H1 (cell line): ENCODE data around the gene VNN1. TPM values are rescaled to one million over a fixed set of nuclear protein-coding genes. Genes with fewer than 3 reads are reported as not detected.

Experiments
- CTCF ChIA-PET: fragments of 300-600 bp; sonication (Branson Sonifier 250); formaldehyde crosslinking; loops from one replicate; lab custom pipeline; 2021; ENCODE audit not compliant: partially characterized antibody; lab: Charles Lee
- POLR2A ChIA-PET: fragments of 300-600 bp; sonication (Branson Sonifier 250); formaldehyde crosslinking; loops from one replicate; lab custom pipeline; 2021; ENCODE audit warnings: inconsistent platforms; ENCODE audit not compliant: partially characterized antibody; lab: Charles Lee
- DNase-seq, 2 experiments: peaks; one replicate each; pipeline versions ENCODE4 v3.0.0 to v3.0.0-alpha.2; 2010 to 2022; ENCODE audit warnings: low spot score in 2 of 2, low read depth in 1 of 2, mixed read lengths in 1 of 2
- FAIRE-seq: peaks from 2 replicates; lab custom pipeline; 2011; peaks lifted over from hg19 to GRCh38; lab: Jason Lieb, UNC
- H2AFZ ChIP-seq: 2 replicates; pipeline ENCODE4 v1.8.1; 2012; ENCODE audit warnings: low read length, inconsistent platforms
- H2AK5ac ChIP-seq: 2 replicates; pipeline ENCODE4 v1.6.1; 2013; ENCODE audit warnings: low read depth, low read length
- H2BK120ac ChIP-seq: replicated peaks from 2 replicates; pipeline ENCODE3; 2013; ENCODE audit warnings: low read depth, low read length, inconsistent platforms
- H2BK12ac ChIP-seq: 2 replicates; pipeline ENCODE4 v1.6.1; 2013; ENCODE audit warnings: low read depth, low read length
- H2BK15ac ChIP-seq: 2 replicates; pipeline ENCODE4 v1.6.1; 2013; ENCODE audit warnings: low read length
- H2BK20ac ChIP-seq: 2 replicates; pipeline ENCODE4 v1.6.1; 2013; ENCODE audit warnings: low read length
- H2BK5ac ChIP-seq: 2 replicates; pipeline ENCODE4 v1.6.1; 2013; ENCODE audit warnings: low read depth, low read length
- H3K14ac ChIP-seq: 2 replicates; pipeline ENCODE4 v1.6.1; 2013; ENCODE audit warnings: inconsistent platforms; ENCODE audit not compliant: insufficient read length
- H3K18ac ChIP-seq: 2 replicates; pipeline ENCODE4 v1.6.1; 2013; ENCODE audit warnings: low read length; ENCODE audit errors: extremely low read depth
- H3K23ac ChIP-seq: 2 replicates; pipeline ENCODE4 v1.6.1; 2013; ENCODE audit warnings: inconsistent platforms; ENCODE audit not compliant: insufficient read length
- H3K23me2 ChIP-seq: 2 replicates; pipeline ENCODE4 v1.6.1; 2013; ENCODE audit warnings: low read depth, low read length
- H3K27ac ChIP-seq: 2 replicates; pipeline ENCODE4 v1.6.1; 2011; ENCODE audit warnings: low read depth, low read length, inconsistent platforms
- H3K27me3 ChIP-seq, 4 experiments: replicated peaks in 1 of 4; 1 replicate in 1 of 4; 2 replicates in 3 of 4; pipeline versions ENCODE4 v1.6.1 to v1.8.1; 2011 to 2013; ENCODE audit warnings: low read length in 3 of 4, mild to moderate bottlenecking in 3 of 4, inconsistent platforms in 2 of 4, mixed read lengths in 2 of 4, moderate library complexity in 1 of 4; ENCODE audit not compliant: control insufficient read depth in 3 of 4, insufficient read depth in 3 of 4; ENCODE audit errors: extremely low read depth in 1 of 4
- H3K36me3 ChIP-seq, 4 experiments: 2 replicates each; pipeline versions ENCODE4 v1.6.1 to v1.8.1; 2011 to 2013; ENCODE audit warnings: mild to moderate bottlenecking in 4 of 4, low read length in 3 of 4, moderate library complexity in 2 of 4, control low read depth in 1 of 4, inconsistent platforms in 1 of 4; ENCODE audit not compliant: insufficient read depth in 4 of 4, control insufficient read depth in 2 of 4
- H3K4ac ChIP-seq: replicated peaks from 2 replicates; pipeline ENCODE3; 2013; ENCODE audit warnings: low read length, low read depth, mixed read lengths, inconsistent platforms; ENCODE audit not compliant: insufficient read length
- H3K4me1 ChIP-seq, 4 experiments: replicated peaks in 1 of 4; 1 replicate in 1 of 4; 2 replicates in 3 of 4; pipeline versions ENCODE4 v1.6.1 to v1.8.1; 2011 to 2013; ENCODE audit warnings: low read length in 3 of 4, inconsistent platforms in 2 of 4, mixed read lengths in 1 of 4; ENCODE audit not compliant: insufficient read depth in 4 of 4, control insufficient read depth in 3 of 4
- H3K4me2 ChIP-seq, 2 experiments: 2 replicates each; pipeline versions ENCODE4 v1.6.1 to v1.8.1; 2011 to 2013; ENCODE audit warnings: low read depth in 2 of 2, low read length in 2 of 2, control low read depth in 1 of 2, inconsistent platforms in 1 of 2, mild to moderate bottlenecking in 1 of 2; ENCODE audit not compliant: insufficient read depth in 1 of 2
- H3K4me3 ChIP-seq, 4 experiments: fragments of 200-600, 300-600 bp in 1 of 4; sonication (generic), shearing (Covaris generic), sonication (Bioruptor Twin) in 1 of 4; 2 replicates each; pipeline versions ENCODE4 v1.5.1 to v1.8.1; 2011 to 2016; ENCODE audit warnings: low read length in 4 of 4, low read depth in 3 of 4, control low read depth in 2 of 4, inconsistent platforms in 2 of 4, mild to moderate bottlenecking in 2 of 4, mixed read lengths in 1 of 4, moderate library complexity in 1 of 4; ENCODE audit not compliant: insufficient read depth in 2 of 4; ENCODE audit errors: extremely low read depth in 1 of 4
- H3K56ac ChIP-seq: replicated peaks from 2 replicates; pipeline ENCODE3; 2013; ENCODE audit warnings: low read depth, mild to moderate bottlenecking, mixed read lengths, low read length, inconsistent platforms; ENCODE audit not compliant: insufficient read length
- H3K79me1 ChIP-seq: 2 replicates; pipeline ENCODE4 v1.6.1; 2013; ENCODE audit warnings: low read depth, low read length, control low read depth
- H3K79me2 ChIP-seq, 2 experiments: 2 replicates each; pipeline versions ENCODE4 v1.6.1 to v1.8.1; 2012 to 2013; ENCODE audit warnings: low read length in 2 of 2, mild to moderate bottlenecking in 2 of 2, inconsistent platforms in 1 of 2; ENCODE audit not compliant: insufficient read depth in 2 of 2, control insufficient read depth in 1 of 2
- H3K9ac ChIP-seq, 4 experiments: replicated peaks in 1 of 4; 1 replicate in 1 of 4; 2 replicates in 3 of 4; pipeline versions ENCODE4 v1.6.1 to v1.8.1; 2011 to 2013; ENCODE audit warnings: low read depth in 3 of 4, low read length in 3 of 4, control low read depth in 2 of 4, mild to moderate bottlenecking in 2 of 4, moderate library complexity in 2 of 4, inconsistent platforms in 1 of 4; ENCODE audit errors: extremely low read depth in 1 of 4
- H3K9me3 ChIP-seq, 2 experiments: 2 replicates each; pipeline versions ENCODE4 v1.6.1 to v1.8.1; 2012 to 2013; ENCODE audit warnings: mild to moderate bottlenecking in 2 of 2, moderate library complexity in 2 of 2, control low read depth in 1 of 2, inconsistent platforms in 1 of 2, low read depth in 1 of 2, low read length in 1 of 2, mixed read lengths in 1 of 2; ENCODE audit not compliant: insufficient read depth in 2 of 2
- H4K20me1 ChIP-seq, 2 experiments: replicated peaks in 1 of 2; 2 replicates each; pipeline versions ENCODE3 to v1.8.1; 2011 to 2013; ENCODE audit warnings: inconsistent platforms in 2 of 2, low read length in 2 of 2, mild to moderate bottlenecking in 1 of 2; ENCODE audit not compliant: insufficient read depth in 2 of 2, control insufficient read depth in 1 of 2
- H4K5ac ChIP-seq: 2 replicates; pipeline ENCODE4 v1.6.1; 2013; ENCODE audit warnings: low read length, low read depth, mixed read lengths, inconsistent platforms; ENCODE audit not compliant: insufficient read length
- H4K8ac ChIP-seq: 2 replicates; pipeline ENCODE4 v1.8.0; 2013; ENCODE audit warnings: mild to moderate bottlenecking, moderate library complexity, low read length, inconsistent platforms; ENCODE audit not compliant: insufficient read depth; ENCODE audit errors: extremely low read depth
- H4K91ac ChIP-seq: replicated peaks from 2 replicates; pipeline ENCODE3; 2013; ENCODE audit warnings: low read length, mixed read lengths, inconsistent platforms; ENCODE audit not compliant: insufficient read length
- BRCA1 ChIP-seq: IDR thresholded peaks from 2 replicates; pipeline ENCODE4 v1.6.1; 2012; ENCODE audit warnings: low read depth, low read length, improper control_type of control experiment
- RXRA ChIP-seq: IDR thresholded peaks from 2 replicates; pipeline ENCODE4 v1.6.1; 2011; ENCODE audit warnings: low read depth, mild to moderate bottlenecking, low read length, moderate library complexity; ENCODE audit not compliant: insufficient read depth
- TBP ChIP-seq: IDR thresholded peaks from 2 replicates; pipeline ENCODE4 v1.6.1; 2011; ENCODE audit warnings: low read depth, low read length, improper control_type of control experiment
- WGBS, 2 experiments: shearing (Covaris generic) in 1 of 2; methylation state at CpG; one replicate each; pipeline versions ENCODE4 v1.1.6 to v1.1.7; 2013 to 2015; ENCODE audit warnings: low lambda C conversion rate in 2 of 2, mixed read lengths in 2 of 2, inconsistent platforms in 1 of 2, low coverage in 1 of 2, missing lambda C conversion rate in 1 of 2; ENCODE audit not compliant: insufficient replicate concordance in 2 of 2, insufficient coverage in 1 of 2, insufficient read length in 1 of 2; ENCODE audit errors: extremely low coverage in 1 of 2, missing lambda C conversion rate in 1 of 2; 5-methylcytosine and 5-hydroxymethylcytosine counted together
- polyA plus RNA-seq, 7 experiments: library from polyadenylated mRNA; depleted of rRNA in 3 of 7; stranded (reverse) in 5 of 7; unstranded in 2 of 7; fragments of >200 nt in 5 of 7; fragments of 200-250 nt in 2 of 7; gene quantifications; 1 replicate in 5 of 7; 2 replicates in 1 of 7; 4 replicates in 1 of 7; pipeline versions ENCODE4 v1.2.1 to v1.2.3, GENCODE V29; 2011 to 2013; ENCODE audit warnings: missing spikeins in 2 of 7, mixed read lengths in 2 of 7
- total RNA-seq: library from RNA; stranded (reverse); fragmentation: NEBNext Ultra II Directional; extraction: Animal tissue kit (Norgen Biotek cat#: 25700); gene quantifications from 2 replicates; pipeline ENCODE4 v1.2.1, GENCODE V29; 2021
- TF ChIP-seq, protein P1 (sequence below): IDR thresholded peaks from 2 replicates; pipeline ENCODE4 v1.6.1; 2012; ENCODE audit warnings: low read length, inconsistent platforms
- TF ChIP-seq, protein P2 (sequence below): IDR thresholded peaks from 2 replicates; pipeline ENCODE4 v1.6.1; 2012; ENCODE audit warnings: inconsistent platforms

Gene VNN1
- total and polyA plus RNA-seq, 2 of the 8 experiments (the other 6 are each of a cell fraction or from before 2014, with no cell fraction given), result not detected

DNA sequence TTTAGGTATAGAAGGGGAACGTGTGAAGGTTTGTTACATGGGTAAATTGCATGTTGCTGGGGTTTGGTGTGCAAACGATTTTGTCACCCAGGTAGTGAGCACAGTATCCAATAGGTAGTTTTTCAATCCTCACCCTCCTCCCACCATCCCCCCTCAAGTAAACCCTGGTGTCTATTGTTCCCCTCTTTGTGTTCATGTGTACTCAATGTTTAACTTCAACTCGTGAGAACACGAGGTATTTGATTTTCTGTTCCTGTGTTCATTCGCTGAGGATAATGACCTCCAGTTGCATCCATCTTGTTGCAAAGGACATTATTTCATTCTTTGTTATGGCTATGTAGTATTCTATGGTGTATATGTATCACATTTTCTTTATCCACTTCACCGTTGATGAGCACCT, 11.6 kb upstream of the VNN1 start:
- Histone ChIP-seq H4K5ac (no peak overlapping the region), H3K14ac (no peak overlapping the region), H3K79me1 (no peaks in the 10 kb centered on the region), H3K4me2 (no peak overlapping the region), H3K79me2 (no peaks in the 10 kb centered on the region), H3K4ac (no peak overlapping the region), H4K8ac (no peak overlapping the region), H3K4me1 (no peaks in the 10 kb centered on the region), H3K9ac (no peak overlapping the region), H3K56ac (no peak overlapping the region), H4K91ac (no peak overlapping the region), H2BK120ac (no peak overlapping the region), H3K36me3 (no peaks in the 10 kb centered on the region), H3K23ac (no peak overlapping the region), H4K20me1 (no peaks in the 10 kb centered on the region), H3K18ac (no peak overlapping the region), H2BK5ac (no peak overlapping the region), H2AFZ (no peak overlapping the region), H3K9me3 (no peaks in the 10 kb centered on the region), H3K4me3 (no peak overlapping the region), H3K27ac (no peak overlapping the region), H2BK20ac (no peak overlapping the region), H3K27me3 (no peaks in the 10 kb centered on the region), H2BK12ac (no peak overlapping the region), H2AK5ac (no peak overlapping the region), H2BK15ac (no peak overlapping the region), H3K23me2 (no peaks in the 10 kb centered on the region)
- CTCF ChIA-PET, result interaction anchor here (1.3 to 2.7 kb wide), 3 partner anchors 11 to 426 kb away, joined by 3 to 11 read pairs (median 6); partner anchors contain the start of gene VNN1
- FAIRE-seq, result no peak
- DNase-seq, result no peak
- TF ChIP-seq, protein P1, sequence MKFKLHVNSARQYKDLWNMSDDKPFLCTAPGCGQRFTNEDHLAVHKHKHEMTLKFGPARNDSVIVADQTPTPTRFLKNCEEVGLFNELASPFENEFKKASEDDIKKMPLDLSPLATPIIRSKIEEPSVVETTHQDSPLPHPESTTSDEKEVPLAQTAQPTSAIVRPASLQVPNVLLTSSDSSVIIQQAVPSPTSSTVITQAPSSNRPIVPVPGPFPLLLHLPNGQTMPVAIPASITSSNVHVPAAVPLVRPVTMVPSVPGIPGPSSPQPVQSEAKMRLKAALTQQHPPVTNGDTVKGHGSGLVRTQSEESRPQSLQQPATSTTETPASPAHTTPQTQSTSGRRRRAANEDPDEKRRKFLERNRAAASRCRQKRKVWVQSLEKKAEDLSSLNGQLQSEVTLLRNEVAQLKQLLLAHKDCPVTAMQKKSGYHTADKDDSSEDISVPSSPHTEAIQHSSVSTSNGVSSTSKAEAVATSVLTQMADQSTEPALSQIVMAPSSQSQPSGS, result no peak
- TF ChIP-seq RXRA (no peak), TBP (no peak), BRCA1 (no peak)
- TF ChIP-seq, protein P2, sequence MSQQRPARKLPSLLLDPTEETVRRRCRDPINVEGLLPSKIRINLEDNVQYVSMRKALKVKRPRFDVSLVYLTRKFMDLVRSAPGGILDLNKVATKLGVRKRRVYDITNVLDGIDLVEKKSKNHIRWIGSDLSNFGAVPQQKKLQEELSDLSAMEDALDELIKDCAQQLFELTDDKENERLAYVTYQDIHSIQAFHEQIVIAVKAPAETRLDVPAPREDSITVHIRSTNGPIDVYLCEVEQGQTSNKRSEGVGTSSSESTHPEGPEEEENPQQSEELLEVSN, result no peak
- POLR2A ChIA-PET, result no interaction called here
- WGBS, 2 experiments, result 81% methylated on average over 6 of the region's 6 CpGs; no CpG with 5 or more reads in 1 of the 2 experiments
